B cell (primary cell): ENCODE data around the gene GLOD5. TPM values are rescaled to one million over a fixed set of nuclear protein-coding genes. Genes with fewer than 3 reads are reported as not detected.

Experiments used
- ATAC-seq: fragments of 200-7000 bp; cut with Tn5 transposase; one replicate; pipeline ENCODE4 v1.10.0; 2021; ENCODE audit warnings: low read depth, mild to moderate bottlenecking, moderate number of reproducible peaks, moderate library complexity
- CTCF ChIA-PET: fragments of 350-600 bp; sonication (Branson Sonifier 250); formaldehyde crosslinking; loops from one replicate; lab custom pipeline; 2021; ENCODE audit warnings: antibody characterized with exemption, inconsistent platforms; lab: Charles Lee
- POLR2A ChIA-PET: fragments of 350-600 bp; sonication (Branson Sonifier 250); formaldehyde crosslinking; loops from one replicate; lab custom pipeline; 2021; ENCODE audit warnings: antibody characterized with exemption; lab: Charles Lee
- DNase-seq: peaks from one replicate; pipeline ENCODE4 v3.0.0; 2013
- H2AFZ ChIP-seq: 2 replicates; pipeline ENCODE4 v1.6.1; 2012; ENCODE audit warnings: mild to moderate bottlenecking, low read depth, low read length; ENCODE audit not compliant: insufficient read depth, poor library complexity, severe bottlenecking
- H3K27ac ChIP-seq, 2 donors: 1 replicate in 1 of 2; 2 replicates in 1 of 2; pipeline ENCODE4 v1.5.1; 2012 to 2013; ENCODE audit warnings: low read length in 2 of 2, mild to moderate bottlenecking in 2 of 2, moderate library complexity in 1 of 2
- H3K27me3 ChIP-seq, 4 experiments: fragments of 200-600 bp in 1 of 4; sonication (generic) in 1 of 4; replicated peaks in 1 of 4; 1 replicate in 2 of 4; 2 replicates in 2 of 4; pipeline versions ENCODE4 v1.6.1 to v1.7.0; 2013 to 2016; ENCODE audit warnings: low read length in 3 of 4, mild to moderate bottlenecking in 2 of 4, mixed read lengths in 1 of 4, moderate library complexity in 1 of 4; ENCODE audit not compliant: insufficient read depth in 4 of 4, control insufficient read depth in 3 of 4; ENCODE audit errors: control extremely low read depth in 1 of 4
- H3K36me3 ChIP-seq, 2 experiments: replicated peaks in 1 of 2; 1 replicate in 1 of 2; 2 replicates in 1 of 2; pipeline versions ENCODE4 v1.6.1 to v1.7.1; 2013; ENCODE audit warnings: low read length in 1 of 2; ENCODE audit not compliant: insufficient read depth in 2 of 2, control insufficient read depth in 1 of 2; ENCODE audit errors: control extremely low read depth in 1 of 2, extremely low read depth in 1 of 2
- H3K4me1 ChIP-seq, 2 donors: fragments of 200-600 bp in 1 of 2; sonication (generic) in 1 of 2; 1 replicate in 1 of 2; 2 replicates in 1 of 2; pipeline versions ENCODE4 v1.5.1 to v1.6.1; 2013 to 2017; ENCODE audit warnings: low read length in 2 of 2; ENCODE audit not compliant: control insufficient read depth in 2 of 2, insufficient read depth in 2 of 2
- H3K4me2 ChIP-seq: replicated peaks from 2 replicates; pipeline ENCODE3; 2012; ENCODE audit warnings: mild to moderate bottlenecking, low read depth, low read length; ENCODE audit not compliant: poor library complexity, severe bottlenecking
- H3K4me3 ChIP-seq, 5 experiments: fragments of 200-600 bp in 1 of 5; sonication (generic) in 1 of 5; 1 replicate in 3 of 5; 2 replicates in 2 of 5; pipeline versions ENCODE4 v1.5.1 to v1.7.0; 2011 to 2016; ENCODE audit warnings: low read length in 4 of 5, mild to moderate bottlenecking in 4 of 5, low read depth in 2 of 5, control low read depth in 1 of 5, moderate library complexity in 1 of 5; ENCODE audit not compliant: insufficient read depth in 1 of 5; ENCODE audit errors: control extremely low read depth in 1 of 5, extremely low read depth in 1 of 5
- H3K79me2 ChIP-seq: fragments of 200-600 bp; sonication (generic); one replicate; pipeline ENCODE4 v1.6.0; 2016; ENCODE audit warnings: low read length; ENCODE audit not compliant: control insufficient read depth, insufficient read depth
- H3K9ac ChIP-seq: fragments of 200-600 bp; sonication (generic); 2 replicates; pipeline ENCODE4 v1.6.1; 2017; ENCODE audit warnings: mild to moderate bottlenecking, low read length, moderate library complexity
- H3K9me3 ChIP-seq, 3 donors: one replicate each; pipeline versions ENCODE4 v1.6.1 to v1.7.1; 2013; ENCODE audit warnings: low read length in 2 of 3; ENCODE audit not compliant: control insufficient read depth in 2 of 3, insufficient read depth in 1 of 3; ENCODE audit errors: control extremely low read depth in 1 of 3
- H4K20me1 ChIP-seq: 2 replicates; pipeline ENCODE4 v1.6.0; 2012; ENCODE audit warnings: mild to moderate bottlenecking, low read length; ENCODE audit not compliant: insufficient read depth, control insufficient read depth, poor library complexity, severe bottlenecking
- H3K27ac Mint-ChIP-seq: one replicate; pipeline ENCODE4 v1.8.0; 2021; ENCODE audit warnings: mixed read lengths
- H3K27me3 Mint-ChIP-seq: one replicate; pipeline ENCODE4 v1.8.0; 2021; ENCODE audit warnings: mixed read lengths
- H3K4me1 Mint-ChIP-seq: one replicate; pipeline ENCODE4 v1.8.0; 2021; ENCODE audit warnings: mixed read lengths
- H3K4me3 Mint-ChIP-seq: one replicate; pipeline ENCODE4 v1.8.0; 2021; ENCODE audit warnings: mixed read lengths
- H3K9me3 Mint-ChIP-seq: one replicate; pipeline ENCODE4 v1.8.0; 2022; ENCODE audit warnings: mixed read lengths; ENCODE audit not compliant: insufficient read depth
- CTCF ChIP-seq: fragments of 200-600 bp; IDR thresholded peaks from one replicate; pipeline ENCODE4 v1.8.0; 2022; ENCODE audit warnings: antibody characterized with exemption, mild to moderate bottlenecking
- EZH2 ChIP-seq: IDR thresholded peaks from 2 replicates; pipeline ENCODE4 v1.6.1; 2012; ENCODE audit warnings: borderline replicate concordance, low read depth, mild to moderate bottlenecking, moderate library complexity, low read length; ENCODE audit not compliant: insufficient read depth, poor library complexity, severe bottlenecking
- WGBS: methylation state at CpG from one replicate; pipeline ENCODE4 v1.1.5; 2013; ENCODE audit warnings: missing lambda C conversion rate; ENCODE audit not compliant: insufficient coverage; 5-methylcytosine and 5-hydroxymethylcytosine counted together
- intact Hi-C: fragments of 100-400 bp; cut with micrococcal nuclease; formaldehyde crosslinking; loops from one replicate; pipeline ENCODE4 v1.10.0; 2022
- polyA plus RNA-seq: library from polyadenylated mRNA; depleted of rRNA; stranded (reverse); fragments of >200 nt; gene quantifications from 2 replicates; pipeline ENCODE4 v1.2.3, GENCODE V29; 2012
- total RNA-seq, 2 donors: library from RNA; stranded (reverse); fragments of 120-200 nt in 1 of 2; gene quantifications; 1 replicate in 1 of 2; 2 replicates in 1 of 2; pipeline versions ENCODE4 v1.2.3 to v1.2.4, GENCODE V29; 2013 to 2022

Gene GLOD5
- total and polyA plus RNA-seq, 2 donors (not counting 1 experiment from before 2014, with no cell fraction given) = not detected

GRCh38 chrX:48816014-48816810 lies 54.7 kb downstream of the GLOD5 start:
- Mint-ChIP-seq H3K4me3 (no peak overlapping the region), H3K4me1 (no peaks in the 10 kb centered on the region), H3K27me3 (no peaks in the 10 kb centered on the region), H3K9me3 (no peaks in the 10 kb centered on the region), H3K27ac (no peak overlapping the region)
- H3K27ac ChIP-seq = no peak overlapping the region
- TF ChIP-seq EZH2 (no peak), CTCF (no peak)
- no peaks in the 10 kb centered on the region for H3K79me2 ChIP-seq
- H3K27me3 ChIP-seq = no peaks in the 10 kb centered on the region
- no peak overlapping the region for H3K9ac ChIP-seq
- H3K4me3 ChIP-seq = no peak overlapping the region
- H3K4me2 ChIP-seq = no peak overlapping the region
- no peaks in the 10 kb centered on the region for H3K9me3 ChIP-seq
- H2AFZ ChIP-seq = no peak overlapping the region
- no peaks in the 10 kb centered on the region for H3K4me1 ChIP-seq
- DNase-seq (no peak), ATAC-seq (no peak)
- intact Hi-C loops = no loop called here
- ChIA-PET POLR2A (no interaction called here), CTCF (no interaction called here)
- 100% methylated on average over 7 of the region's 18 CpGs for WGBS
- no peaks in the 10 kb centered on the region for H4K20me1 ChIP-seq
- peaks cover 0 to 7% of the 10 kb centered on the region in 2 experiments for H3K36me3 ChIP-seq

GRCh38 chrX:48818098-48818497 lies 56.6 kb downstream of the GLOD5 start:
- CTCF ChIA-PET = no interaction called here
- Histone ChIP-seq H3K9me3 (no peaks in the 10 kb centered on the region), H3K27ac (no peak overlapping the region), H2AFZ (no peak overlapping the region), H3K79me2 (no peaks in the 10 kb centered on the region), H4K20me1 (no peaks in the 10 kb centered on the region), H3K4me3 (no peak overlapping the region), H3K9ac (no peak overlapping the region), H3K36me3 (peaks cover 0 to 7% of the 10 kb centered on the region in 2 experiments), H3K27me3 (no peaks in the 10 kb centered on the region), H3K4me2 (no peak overlapping the region), H3K4me1 (no peaks in the 10 kb centered on the region)
- Mint-ChIP-seq H3K27ac (no peak overlapping the region), H3K4me1 (no peaks in the 10 kb centered on the region), H3K9me3 (no peaks in the 10 kb centered on the region), H3K4me3 (no peak overlapping the region), H3K27me3 (no peaks in the 10 kb centered on the region)
- 100% methylated on average over 7 of the region's 16 CpGs for WGBS
- POLR2A ChIA-PET = no interaction called here
- DNase-seq (no peak), ATAC-seq (no peak)
- no peak for TF ChIP-seq EZH2
- no peak for TF ChIP-seq CTCF
- intact Hi-C loops = no loop called here
